GM12891 (cell line): ENCODE results near the gene ANKRD66.

ENCODE experiments used
- POLR2A ChIP-seq: IDR thresholded peaks from 2 replicates; pipeline ENCODE4 v1.6.1; 2011; ENCODE audit warnings: low read depth, low read length, control low read depth
- SPI1 ChIP-seq: IDR thresholded peaks from 2 replicates; pipeline ENCODE4 v1.6.1; 2011; ENCODE audit warnings: low read depth, low read length, control low read depth
- TAF1 ChIP-seq: IDR thresholded peaks from 2 replicates; pipeline ENCODE4 v1.6.1; 2011; ENCODE audit warnings: low read depth, low read length, control low read depth

DNA sequence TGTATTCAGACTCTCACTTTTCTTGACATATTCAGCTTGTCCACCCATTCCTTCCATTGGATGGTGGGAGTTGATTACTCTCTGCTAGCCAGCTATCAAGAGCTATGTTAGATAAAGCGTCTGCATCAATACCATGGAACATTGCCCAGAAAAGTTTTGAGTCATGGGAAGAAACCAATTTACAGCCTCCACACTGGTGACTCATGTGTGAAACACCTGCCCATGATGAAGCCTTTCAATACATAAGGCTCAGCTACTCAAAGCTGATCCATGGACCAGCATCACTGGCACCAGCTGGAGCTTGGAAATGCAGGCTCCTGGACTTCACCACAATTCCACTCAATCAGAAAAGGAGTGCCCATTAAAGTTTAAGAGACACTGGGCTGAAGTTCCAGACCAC is 27.6 kb upstream of the ANKRD66 start:
- TF ChIP-seq POLR2A, result no peak
- TF ChIP-seq SPI1, result no peak
- no peak for TF ChIP-seq TAF1
